B cell (primary cell): ENCODE results near the gene SIK3.

Experiments used
- EZH2 ChIP-seq: IDR thresholded peaks from 2 replicates; pipeline ENCODE4 v1.6.1; 2012; ENCODE audit warnings: borderline replicate concordance, low read depth, mild to moderate bottlenecking, moderate library complexity, low read length; ENCODE audit not compliant: insufficient read depth, poor library complexity, severe bottlenecking
- TF ChIP-seq, protein P1 (sequence below): fragments of 200-600 bp; IDR thresholded peaks from one replicate; pipeline ENCODE4 v1.8.0; 2022; ENCODE audit warnings: antibody characterized with exemption, mild to moderate bottlenecking

- TF ChIP-seq, protein P1, sequence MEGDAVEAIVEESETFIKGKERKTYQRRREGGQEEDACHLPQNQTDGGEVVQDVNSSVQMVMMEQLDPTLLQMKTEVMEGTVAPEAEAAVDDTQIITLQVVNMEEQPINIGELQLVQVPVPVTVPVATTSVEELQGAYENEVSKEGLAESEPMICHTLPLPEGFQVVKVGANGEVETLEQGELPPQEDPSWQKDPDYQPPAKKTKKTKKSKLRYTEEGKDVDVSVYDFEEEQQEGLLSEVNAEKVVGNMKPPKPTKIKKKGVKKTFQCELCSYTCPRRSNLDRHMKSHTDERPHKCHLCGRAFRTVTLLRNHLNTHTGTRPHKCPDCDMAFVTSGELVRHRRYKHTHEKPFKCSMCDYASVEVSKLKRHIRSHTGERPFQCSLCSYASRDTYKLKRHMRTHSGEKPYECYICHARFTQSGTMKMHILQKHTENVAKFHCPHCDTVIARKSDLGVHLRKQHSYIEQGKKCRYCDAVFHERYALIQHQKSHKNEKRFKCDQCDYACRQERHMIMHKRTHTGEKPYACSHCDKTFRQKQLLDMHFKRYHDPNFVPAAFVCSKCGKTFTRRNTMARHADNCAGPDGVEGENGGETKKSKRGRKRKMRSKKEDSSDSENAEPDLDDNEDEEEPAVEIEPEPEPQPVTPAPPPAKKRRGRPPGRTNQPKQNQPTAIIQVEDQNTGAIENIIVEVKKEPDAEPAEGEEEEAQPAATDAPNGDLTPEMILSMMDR: no peak
- TF ChIP-seq EZH2: no peak
Observed at GRCh38 chr11:117107701-117108590, 9.7 kb upstream of the SIK3 start.
